A172 (cell line): ENCODE results near the gene PRKX. TPM values are rescaled to one million over a fixed set of nuclear protein-coding genes. Genes with fewer than 3 reads are reported as not detected.
"Not testable (repeated sequence)": the region's sequence is repeated elsewhere in the genome, so short reads cannot be mapped to it uniquely, and the experiment has no call there.

Source experiments
- DNase-seq: peaks from one replicate; pipeline ENCODE4 v3.0.0-alpha.2; 2015; ENCODE audit warnings: low spot score
- total RNA-seq: library from RNA; depleted of rRNA; stranded (reverse); fragments of >200 nt; shearing (Covaris generic); gene quantifications from 2 replicates; pipeline ENCODE4 v1.2.3, GENCODE V29; 2014

PRKX gene
- total RNA-seq, 1 experiment from 2014 or later: 12.6 TPM

DNA sequence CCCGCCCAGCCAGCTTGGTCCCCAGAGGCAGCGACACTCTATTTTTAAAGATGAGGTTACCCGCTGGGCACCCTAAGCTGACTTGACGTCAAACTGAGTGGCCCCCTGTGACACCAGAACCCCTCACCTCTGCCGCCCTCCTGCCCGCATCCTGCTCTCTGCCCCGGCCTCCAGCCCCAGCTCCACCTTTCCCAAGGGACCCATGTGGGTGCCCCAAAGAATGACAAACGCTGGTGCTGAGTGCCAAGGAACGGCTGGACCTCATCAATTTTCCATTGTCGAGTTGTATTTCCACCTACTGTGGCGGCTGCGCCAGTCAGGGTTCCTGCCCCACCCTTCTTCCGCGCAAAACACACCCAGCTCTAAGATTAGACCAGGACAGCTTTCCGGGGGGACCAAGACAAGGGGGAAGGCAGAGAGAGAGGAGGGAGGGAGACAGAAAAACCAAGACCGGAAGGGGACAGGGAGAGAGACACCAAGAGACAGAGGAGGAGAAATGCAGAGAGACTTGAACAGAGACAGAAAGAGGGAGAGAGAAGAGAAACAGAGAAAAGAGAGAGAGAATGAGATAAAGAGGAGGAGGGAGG lies 2.0 kb downstream of the PRKX start:
- DNase-seq: no peak

DNA sequence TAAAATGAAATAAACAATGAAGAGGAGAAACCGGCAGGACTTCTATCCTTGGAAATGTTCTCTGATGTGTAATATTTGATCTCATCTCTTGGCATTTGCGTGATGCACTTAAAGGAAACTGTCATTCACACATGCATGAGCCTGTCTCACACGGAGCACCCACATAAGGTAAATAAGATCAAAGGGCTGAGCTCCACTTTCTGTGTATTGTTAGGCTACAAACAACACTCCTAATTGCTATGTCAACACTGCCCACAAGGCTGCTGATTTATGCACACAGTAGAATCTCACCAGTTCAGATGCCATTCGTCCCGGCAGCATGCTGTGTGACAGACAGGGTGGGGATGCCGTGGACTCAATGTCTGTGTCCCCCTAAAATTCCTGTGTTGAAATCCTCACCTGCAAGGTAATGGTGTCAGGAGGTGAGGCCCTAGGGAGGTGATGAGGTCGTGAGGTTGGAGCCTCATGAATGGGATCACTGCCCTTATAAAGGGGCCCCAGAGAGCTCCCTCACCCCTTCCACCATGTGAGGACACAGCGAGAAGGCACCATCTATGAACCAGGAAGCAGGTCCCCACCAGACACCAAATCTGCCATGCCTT lies 5.7 kb downstream of the PRKX start:
- not testable (repeated sequence) for DNase-seq

DNA sequence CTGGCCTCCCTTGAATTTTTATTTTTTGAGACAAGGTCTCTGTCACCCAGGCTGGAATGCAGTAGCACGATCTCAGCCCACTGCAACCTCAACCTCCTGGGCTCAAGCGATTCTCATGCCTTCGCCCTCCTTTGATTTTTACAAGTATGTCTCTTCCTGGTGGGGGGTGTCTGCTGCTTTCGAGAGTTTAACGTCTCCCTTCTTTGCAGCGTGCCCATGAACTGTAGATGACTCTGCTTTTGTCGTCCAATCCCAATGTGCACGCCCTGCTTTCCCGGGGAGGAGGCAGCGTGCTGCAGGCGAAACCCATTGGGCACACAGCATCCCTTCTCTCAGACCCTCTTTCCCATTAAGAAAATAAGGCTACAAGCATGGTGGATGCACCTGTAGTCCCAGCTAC lies 7.0 kb downstream of the PRKX start:
- DNase-seq: no peak

DNA sequence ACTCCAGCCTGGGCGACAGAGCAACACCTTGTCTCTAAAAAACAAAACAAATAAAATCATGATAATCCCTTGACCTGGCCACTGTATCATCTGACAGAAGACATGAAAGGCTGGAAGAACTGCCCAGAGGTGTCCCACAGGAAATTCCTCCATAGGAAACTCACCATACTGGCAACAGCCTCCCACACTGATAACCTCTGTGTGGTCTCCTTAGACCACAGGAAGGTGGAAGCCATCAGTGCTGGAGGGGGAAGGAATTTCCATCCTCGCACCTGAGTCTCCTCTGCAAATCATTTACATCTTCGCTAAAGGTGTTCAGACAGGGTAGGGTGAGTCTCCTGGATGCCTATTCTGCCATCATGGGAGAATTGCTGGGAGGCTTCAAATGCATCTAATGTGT lies 10.2 kb downstream of the PRKX start:
- not testable (repeated sequence) for DNase-seq

DNA sequence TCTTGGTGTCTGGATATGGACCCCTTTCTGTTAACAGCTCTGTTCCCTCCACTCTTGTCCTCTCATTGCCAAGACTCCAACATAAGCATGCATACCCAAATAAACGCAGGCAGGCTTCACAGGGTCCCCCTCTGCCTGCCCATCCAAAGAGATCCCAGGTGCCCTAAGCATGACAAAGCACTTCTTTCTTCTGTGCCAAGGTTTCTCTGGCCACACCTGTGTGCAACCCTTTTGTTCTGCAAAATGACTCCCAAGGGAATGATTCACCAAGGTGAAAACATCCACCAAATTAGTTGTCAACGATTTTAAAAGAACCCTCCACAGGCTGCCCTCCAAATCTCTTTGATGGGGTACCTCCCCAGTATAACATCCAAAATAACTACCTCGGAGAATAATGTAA lies 11.4 kb downstream of the PRKX start:
- not testable (repeated sequence) for DNase-seq

DNA sequence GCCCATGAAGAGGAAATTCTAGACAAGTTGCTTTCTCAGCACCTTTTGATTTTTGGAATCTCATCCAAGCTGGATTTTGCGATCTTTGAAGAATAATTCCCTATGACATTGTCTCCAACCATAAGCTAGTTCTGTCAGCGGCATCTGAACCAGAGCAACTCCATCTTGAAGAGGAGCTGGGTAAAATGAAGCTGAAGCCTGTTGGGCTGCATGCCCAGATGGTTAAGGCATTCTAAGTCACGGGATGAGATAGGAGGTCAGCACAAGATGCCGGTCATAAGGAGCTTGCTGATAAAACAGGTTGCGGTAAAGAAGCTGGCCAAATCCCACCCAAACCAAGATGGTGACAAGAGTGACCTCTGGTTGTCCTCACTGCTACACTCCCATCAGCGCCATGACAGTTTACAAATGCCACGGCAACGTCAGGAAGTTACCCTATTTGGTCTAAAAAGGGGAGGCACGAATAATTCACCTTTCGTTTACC lies 12.0 kb downstream of the PRKX start:
- DNase-seq: not testable (repeated sequence)

DNA sequence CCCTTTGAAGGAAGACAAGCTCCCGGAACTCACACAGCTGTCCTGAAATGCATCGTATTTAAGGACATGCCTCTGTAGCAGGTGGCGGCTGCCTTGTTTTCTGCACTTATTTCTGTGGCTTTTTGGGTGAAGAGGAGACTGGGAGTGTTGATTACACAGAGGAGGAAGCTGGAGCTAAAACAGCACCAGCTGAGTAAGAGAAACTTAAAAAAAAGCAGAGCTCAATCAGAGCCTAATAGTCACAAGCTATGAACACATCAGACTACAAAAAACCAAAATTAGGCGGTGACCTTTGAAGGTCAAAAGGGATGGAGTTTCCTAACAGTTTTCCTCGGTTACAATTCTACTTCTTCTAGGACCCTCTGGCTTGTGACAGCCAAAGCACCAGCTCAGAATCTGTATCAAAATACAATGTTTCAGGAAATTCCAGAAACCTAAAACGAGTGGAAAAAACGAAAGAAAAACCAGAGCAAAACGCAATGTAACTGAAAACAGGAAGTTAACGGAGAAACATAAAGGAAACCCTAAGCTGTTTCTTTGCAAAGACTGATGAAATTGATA lies 13.5 kb downstream of the PRKX start:
- no peak for DNase-seq

DNA sequence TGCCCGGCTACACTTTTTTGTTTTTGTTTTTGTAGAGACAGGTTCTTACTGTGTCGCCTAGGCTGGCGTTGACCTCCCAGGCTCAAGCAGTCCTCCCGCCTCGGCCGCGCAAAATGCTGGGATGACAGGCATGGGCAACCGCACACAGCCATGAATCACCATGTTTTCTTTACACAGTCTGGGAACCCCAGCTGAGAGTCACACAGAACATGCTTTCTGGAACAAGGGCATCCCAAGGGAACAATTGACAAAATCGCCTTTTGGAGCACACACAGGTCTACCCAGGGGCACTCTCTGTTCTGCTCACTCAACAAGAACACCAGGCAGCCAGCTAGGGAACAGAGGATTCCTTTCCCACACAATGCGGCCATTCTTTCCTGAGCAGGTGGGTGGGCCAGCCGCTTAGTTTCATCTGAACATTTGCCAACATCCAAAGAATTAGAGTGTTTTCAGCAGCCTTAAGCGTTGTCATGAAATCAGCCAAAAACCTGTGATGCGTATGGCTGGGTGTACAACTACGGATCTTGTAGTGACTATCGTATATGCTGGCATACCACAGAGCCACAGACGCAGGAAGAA lies 15.7 kb downstream of the PRKX start:
- peak; percentile 68 for DNase-seq

DNA sequence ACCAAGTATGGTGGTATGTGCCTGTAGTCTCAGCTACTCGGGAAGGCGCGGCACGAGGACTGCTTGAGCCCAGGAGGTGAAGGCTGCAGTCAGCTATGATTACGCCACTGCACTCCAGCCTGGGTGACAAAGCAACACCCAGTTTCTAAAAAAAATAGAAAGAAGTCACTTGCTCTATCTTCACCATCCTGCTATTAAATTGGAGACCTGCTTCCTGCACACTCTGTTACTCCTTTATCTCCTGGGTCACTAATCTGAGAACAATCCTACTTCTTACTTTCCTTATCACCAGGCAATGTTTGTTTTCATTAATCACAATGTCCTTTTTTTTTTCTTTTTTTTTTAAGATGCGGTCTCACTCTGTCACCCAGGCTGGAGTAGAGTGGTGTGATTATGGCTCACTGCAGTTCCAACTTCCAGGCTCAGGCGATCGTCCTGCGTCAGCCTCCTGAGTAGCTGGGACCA lies 16.2 kb downstream of the PRKX start:
- DNase-seq: peak; percentile 26

DNA sequence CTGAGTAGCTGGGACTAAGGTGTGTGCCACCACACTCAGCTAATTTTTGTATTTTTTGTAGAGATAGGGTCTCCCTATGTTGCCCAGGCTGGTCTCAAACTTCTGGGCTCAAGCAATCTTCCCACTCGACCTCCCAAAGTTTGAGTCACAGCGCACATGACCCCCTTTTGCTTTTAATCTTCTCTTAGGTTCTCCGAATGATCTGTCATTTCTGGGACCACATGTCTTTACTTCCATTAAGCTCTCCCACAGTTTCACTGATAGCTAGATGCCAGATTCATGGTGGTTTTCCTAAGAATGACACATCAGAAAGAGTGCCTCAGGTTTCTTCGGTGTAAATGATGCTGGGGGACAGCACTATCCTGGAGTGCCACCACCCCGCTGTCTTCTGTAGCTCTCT lies 17.9 kb downstream of the PRKX start:
- no peak for DNase-seq

DNA sequence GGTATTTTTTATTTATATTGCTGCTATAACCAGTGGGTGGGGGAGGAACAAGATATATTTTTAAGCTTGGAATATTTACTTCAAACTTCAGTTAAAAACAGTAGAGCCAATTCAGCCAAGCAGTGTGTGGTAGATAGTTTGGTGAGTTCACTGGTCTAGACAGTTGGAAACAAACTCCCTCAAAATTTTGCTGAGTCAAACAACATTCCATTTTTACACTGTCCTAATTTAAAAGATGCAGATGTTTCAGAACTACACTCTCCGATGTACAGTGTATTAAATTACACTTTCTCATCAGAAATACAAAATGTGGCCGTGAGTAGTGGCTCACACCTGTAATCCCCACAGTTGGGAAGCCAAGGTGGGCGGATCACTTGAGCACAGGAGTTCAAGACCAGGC lies 23.3 kb downstream of the PRKX start:
- DNase-seq: no peak

DNA sequence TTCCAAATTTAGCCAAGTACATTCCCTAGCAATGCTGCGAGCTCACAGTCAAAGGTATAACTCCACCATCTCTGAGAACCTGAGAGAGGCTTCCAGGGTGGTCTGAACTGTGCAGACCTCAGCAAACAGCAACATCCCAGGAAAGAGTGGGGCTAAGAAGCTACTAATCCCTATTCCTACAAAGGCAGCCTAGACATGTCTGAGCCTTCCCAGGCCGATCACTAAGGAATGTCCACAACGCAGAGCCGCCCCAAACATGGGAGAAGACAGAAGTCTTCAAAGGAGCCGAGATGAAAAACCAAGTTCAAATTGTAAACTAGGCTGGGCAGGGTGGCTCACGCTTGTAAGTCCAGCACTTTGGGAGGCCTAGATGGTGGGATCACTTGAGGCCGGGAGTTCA lies 30.2 kb downstream of the PRKX start:
- not testable (repeated sequence) for DNase-seq

DNA sequence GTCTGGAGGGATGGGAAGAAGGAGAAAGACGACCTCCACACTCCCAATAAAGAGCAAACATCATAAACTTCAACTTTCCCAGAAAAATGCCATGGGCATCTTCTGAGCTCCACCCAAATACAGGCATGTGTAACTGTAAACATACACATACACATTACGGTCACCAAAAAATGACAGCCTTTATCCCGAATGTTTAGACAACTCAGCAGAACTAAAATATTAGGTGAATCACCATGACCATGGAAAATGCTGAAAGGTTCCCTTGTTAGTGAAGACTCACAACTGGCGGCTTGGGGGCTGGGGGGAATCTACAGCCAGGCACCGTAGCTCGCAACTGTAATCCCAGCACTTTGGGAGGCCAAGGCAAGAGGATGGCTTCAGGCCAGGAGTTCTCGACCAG lies 33.0 kb downstream of the PRKX start:
- no peak for DNase-seq

DNA sequence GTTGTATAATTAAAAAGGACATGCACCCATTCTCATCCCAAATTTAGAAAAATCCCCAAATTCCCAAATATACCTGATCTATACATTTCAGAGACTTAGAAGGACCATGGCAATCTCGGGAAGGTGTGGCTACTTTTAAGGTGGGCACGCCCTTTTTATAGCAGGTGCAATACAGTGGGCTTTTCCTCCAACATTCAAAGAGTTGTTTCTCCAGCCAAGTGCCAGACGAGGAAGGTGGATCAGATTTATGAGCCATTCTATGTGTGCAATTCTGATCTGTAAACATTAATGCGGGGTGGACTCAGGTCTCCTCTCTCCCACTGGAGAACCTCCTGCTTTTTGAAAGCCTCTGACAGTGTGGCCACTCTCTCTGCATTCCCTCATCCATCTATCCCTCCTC lies 33.8 kb downstream of the PRKX start:
- DNase-seq: no peak

DNA sequence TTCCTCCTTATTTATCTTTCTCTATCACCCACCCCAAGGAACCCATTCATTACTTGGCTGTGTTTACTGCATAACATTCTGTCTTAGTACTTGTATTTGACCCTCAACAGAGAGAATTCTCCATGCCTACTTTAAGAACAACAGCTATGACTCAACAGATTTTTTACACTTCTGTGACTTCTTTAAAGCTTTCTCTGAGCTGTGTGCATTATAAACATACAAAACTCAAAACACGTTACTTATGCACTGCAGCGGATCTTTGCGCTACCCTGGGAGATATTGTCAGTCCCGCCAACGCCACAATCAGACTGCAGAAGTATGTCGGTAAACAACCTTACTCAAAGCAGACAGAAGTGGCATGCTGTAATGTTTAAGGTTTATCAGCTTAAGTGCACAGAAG lies 35.1 kb downstream of the PRKX start:
- no peak for DNase-seq

DNA sequence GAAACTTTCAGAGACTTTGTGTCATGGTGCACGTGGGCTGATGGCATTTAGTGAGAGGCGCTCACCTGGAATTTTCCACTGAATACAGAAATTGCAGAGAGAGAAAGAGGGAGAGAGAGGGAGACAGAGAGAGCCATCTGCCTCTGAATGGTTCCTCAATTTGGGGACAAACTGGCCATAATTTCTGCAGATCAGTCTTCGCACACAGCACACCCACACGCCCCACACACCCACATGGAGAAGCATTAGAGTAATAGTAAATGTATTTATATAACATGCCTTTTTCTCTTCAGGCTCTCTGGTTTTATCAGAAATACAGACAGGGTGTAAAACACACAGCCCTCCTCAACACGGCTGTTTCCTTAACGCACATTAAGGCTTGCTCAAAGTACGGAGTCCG lies 38.6 kb downstream of the PRKX start:
- no peak for DNase-seq

DNA sequence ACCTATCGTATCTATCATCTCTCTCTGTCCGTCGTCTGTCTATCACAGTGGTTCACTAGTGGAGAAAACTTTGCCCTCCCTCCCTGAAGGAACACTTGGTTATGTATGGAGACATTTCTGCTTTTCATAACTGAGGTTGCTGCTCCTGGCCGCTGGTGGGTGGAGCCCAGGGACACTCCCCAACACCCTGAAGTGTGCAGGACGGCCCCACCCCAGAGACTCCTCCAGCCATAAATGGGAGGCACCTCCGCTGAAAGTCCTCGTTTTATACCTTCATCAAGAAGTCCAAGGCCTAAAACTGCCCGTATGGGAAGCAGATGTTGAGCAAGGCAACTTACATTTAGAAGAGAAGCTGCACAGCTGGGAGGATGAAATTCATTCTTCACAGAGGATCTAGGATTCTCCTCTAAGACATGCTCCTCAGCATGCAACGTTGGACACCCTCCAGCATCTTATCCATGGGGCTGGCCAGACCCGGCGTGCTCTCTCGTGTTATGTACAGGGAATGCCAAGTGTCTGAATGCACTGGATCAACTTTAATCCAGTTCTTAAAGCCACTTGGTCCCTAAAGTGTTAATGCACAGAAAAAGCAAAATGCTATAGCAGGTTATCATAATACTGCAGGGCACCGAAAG lies 43.5 kb downstream of the PRKX start:
- no peak for DNase-seq

DNA sequence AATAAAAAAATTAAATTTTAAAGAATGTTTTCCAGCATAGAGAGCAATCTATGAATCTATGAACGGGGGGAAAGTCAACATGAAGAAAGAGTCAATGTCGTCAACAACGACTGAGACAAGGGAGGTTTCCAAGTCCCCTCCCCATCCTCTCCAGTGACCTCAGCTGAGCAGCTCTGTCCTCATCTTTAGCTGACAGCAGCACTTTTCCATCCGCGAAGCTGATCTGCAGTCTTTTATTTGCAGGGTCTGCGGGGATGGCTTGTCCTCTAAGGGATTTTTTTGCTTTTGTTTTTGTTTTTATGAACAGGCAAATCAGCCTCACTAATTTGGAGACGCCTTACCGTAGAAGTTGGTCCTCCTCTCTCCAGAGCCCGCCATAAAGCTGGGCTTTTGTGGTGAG lies 46.5 kb downstream of the PRKX start:
- no peak for DNase-seq

DNA sequence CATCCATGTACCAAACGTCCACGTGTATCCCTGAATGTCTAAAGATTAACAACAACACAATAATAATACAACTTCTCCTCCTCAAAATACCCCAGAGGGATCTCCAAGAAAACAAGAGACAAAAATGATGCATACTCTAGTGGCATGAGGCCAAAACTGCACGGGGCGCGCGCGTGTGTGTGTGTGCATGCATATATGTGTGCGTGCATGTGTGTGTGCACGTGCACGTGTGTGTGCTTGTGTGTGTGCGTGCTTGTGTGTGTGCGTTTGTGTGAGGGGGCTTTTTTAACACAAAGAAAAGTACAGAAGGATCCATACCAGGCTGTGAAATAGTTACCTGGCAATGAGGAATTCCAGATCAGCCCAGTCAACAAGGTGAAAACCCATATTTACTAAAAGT lies 48.5 kb downstream of the PRKX start:
- no peak for DNase-seq

DNA sequence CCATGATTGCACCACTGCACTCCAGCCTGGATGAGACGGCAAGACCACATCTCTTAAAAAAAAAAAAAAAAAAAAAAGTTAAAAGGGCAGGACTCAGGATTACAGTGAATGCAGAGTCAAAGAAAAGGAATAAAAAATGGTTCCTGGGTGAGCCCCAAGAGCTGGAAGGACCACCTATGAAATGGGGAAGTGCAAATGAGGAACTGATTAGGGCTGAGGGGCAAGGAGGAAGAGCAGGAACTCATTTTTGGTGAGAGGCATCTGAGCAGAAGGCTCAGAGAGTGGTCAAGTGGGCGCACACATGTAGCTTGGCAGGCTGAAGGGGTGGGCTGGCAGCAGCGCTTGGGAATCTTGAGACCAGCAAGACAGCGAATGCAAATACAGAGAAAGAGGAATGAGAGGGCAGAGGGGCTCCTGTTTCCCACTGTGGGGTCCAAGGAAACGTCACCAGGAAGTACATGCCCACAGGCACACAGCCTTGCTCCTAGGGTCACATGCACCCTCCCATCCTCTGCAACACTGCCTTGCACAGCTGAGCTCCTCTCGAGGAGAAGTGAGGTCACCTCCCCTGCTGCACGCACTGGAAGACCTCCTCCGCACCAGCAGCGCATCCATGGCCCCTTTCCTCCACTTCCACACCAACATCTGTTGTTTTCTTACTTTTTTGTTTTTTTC lies 49.7 kb downstream of the PRKX start:
- DNase-seq: not testable (repeated sequence)

DNA sequence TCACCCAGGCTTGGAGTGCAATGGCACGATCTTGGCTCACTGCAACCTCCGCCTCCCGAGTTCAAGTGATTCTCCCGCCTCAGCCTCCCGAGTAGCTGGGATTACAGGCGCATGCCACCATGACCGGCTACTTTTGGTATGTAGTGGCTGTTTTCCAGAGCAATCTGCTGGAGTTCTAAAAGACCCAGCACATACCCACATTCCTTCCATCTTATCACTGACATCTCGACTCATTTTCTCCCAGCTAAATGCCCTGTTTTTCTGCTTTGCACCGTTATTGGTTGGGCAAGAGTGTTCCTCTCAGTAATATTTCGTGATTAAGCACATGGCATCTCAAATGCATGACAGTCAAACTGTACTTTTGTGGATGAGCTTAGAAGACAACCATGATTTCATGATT lies 53.7 kb downstream of the PRKX start:
- peak; percentile 12 for DNase-seq

DNA sequence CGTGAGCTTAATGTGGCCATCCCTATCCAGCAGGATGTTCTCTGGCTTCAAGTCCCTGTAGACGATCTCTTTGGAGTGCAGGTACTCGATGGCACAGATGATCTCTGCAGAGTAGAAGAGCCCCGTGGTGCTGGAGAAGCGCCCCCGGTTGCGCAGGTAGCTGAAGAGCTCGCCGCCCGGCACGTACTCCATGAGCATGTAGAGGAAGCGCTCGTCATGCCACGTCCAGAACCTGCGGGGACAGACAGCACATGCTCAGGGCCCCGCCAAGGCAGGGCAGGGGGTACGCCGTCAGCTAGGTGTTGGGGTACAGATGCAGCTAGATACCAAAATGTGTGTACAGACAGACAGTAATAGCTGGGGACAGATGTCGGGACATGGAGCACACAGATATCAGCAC lies 58.3 kb downstream of the PRKX start:
- no peak for DNase-seq
